GM12878 (cell line): ENCODE results near the gene FBLN7. TPM values are rescaled to one million over a fixed set of nuclear protein-coding genes. Genes with fewer than 3 reads are reported as not detected.

Experiments
- ATAC-seq: fragments of 200-7000 bp; cut with Tn5 transposase; 3 replicates; pipeline ENCODE4 v1.9.1; 2020; ENCODE audit warnings: mild to moderate bottlenecking, moderate library complexity
- BruUV-seq: library from RNA; stranded (reverse); fragments of 400-500 nt; replicated peaks from 2 replicates; lab custom pipeline; 2021; lab: Mats Ljungman, UMichigan
- CTCF ChIA-PET: fragments of 300-600 bp; sonication (Branson Sonifier 250); formaldehyde crosslinking; extraction: SDS; loops from one replicate; lab custom pipeline; 2021; ENCODE audit warnings: inconsistent platforms; lab: Yijun Ruan, JAX
- POLR2A ChIA-PET: fragments of 350-600 bp; formaldehyde crosslinking; extraction: SDS; loops from one replicate; lab custom pipeline; 2021; ENCODE audit warnings: inconsistent platforms; lab: Charles Lee
- RAD21 ChIA-PET: fragments of 300-600 bp; sonication (Branson Sonifier 250); formaldehyde crosslinking; loops from one replicate; lab custom pipeline; 2023; ENCODE audit warnings: antibody characterized with exemption; ENCODE audit not compliant: unreplicated experiment; lab: Charles Lee
- SMC1A ChIA-PET: fragments of 300-600 bp; sonication (Branson Sonifier 250); formaldehyde crosslinking; loops from one replicate; lab custom pipeline; 2023; ENCODE audit not compliant: unreplicated experiment, uncharacterized antibody; lab: Charles Lee
- DNase-seq: peaks from one replicate; pipeline ENCODE4 v3.0.0-alpha.2; 2011; ENCODE audit warnings: low read depth, low spot score
- FAIRE-seq: peaks from 3 replicates; lab custom pipeline; 2011; peaks lifted over from hg19 to GRCh38; lab: Jason Lieb, UNC
- H2AFZ ChIP-seq: 2 replicates; pipeline ENCODE4 v1.6.0; 2011; ENCODE audit warnings: low read depth, low read length, control low read depth; ENCODE audit not compliant: control insufficient read depth
- H3K27ac ChIP-seq: 2 replicates; pipeline ENCODE4 v1.5.1; 2011; ENCODE audit warnings: control low read depth; ENCODE audit not compliant: control insufficient read depth, insufficient read depth
- H3K27me3 ChIP-seq, 2 experiments: replicated peaks in 1 of 2; 2 replicates each; pipeline versions ENCODE4 v1.6.0 to v1.6.1; 2011; ENCODE audit warnings: low read length in 1 of 2; ENCODE audit not compliant: control insufficient read depth in 2 of 2, insufficient read depth in 2 of 2
- H3K36me3 ChIP-seq, 2 experiments: 2 replicates each; pipeline ENCODE4 v1.5.1; 2011; ENCODE audit warnings: low read length in 1 of 2; ENCODE audit not compliant: control insufficient read depth in 2 of 2, insufficient read depth in 2 of 2
- H3K4me1 ChIP-seq: 2 replicates; pipeline ENCODE4 v1.6.1; 2011; ENCODE audit warnings: mild to moderate bottlenecking, low read length, moderate library complexity, mixed read lengths; ENCODE audit not compliant: control insufficient read depth, insufficient read depth
- H3K4me2 ChIP-seq: 2 replicates; pipeline ENCODE4 v1.6.0; 2011; ENCODE audit warnings: control low read depth; ENCODE audit not compliant: control insufficient read depth, insufficient read depth
- H3K4me3 ChIP-seq: fragments of 200-600 bp; sonication (generic); 2 replicates; pipeline ENCODE4 v1.5.1; 2016
- H3K79me2 ChIP-seq: 2 replicates; pipeline ENCODE4 v1.6.0; 2011; ENCODE audit warnings: low read length; ENCODE audit not compliant: control insufficient read depth, insufficient read depth
- H3K9ac ChIP-seq: 2 replicates; pipeline ENCODE4 v1.8.0; 2011; ENCODE audit warnings: low read length, control low read depth, mixed read lengths; ENCODE audit not compliant: control insufficient read depth, insufficient read depth
- H3K9me3 ChIP-seq: replicated peaks from 3 replicates; pipeline ENCODE4 v1.5.1; 2011; ENCODE audit warnings: mild to moderate bottlenecking, low read length; ENCODE audit not compliant: control insufficient read depth, insufficient read depth
- H4K20me1 ChIP-seq: 2 replicates; pipeline ENCODE4 v1.6.0; 2011; ENCODE audit not compliant: control insufficient read depth, insufficient read depth
- ATF2 ChIP-seq: IDR thresholded peaks from 2 replicates; pipeline ENCODE4 v1.6.1; 2012; ENCODE audit warnings: low read length, inconsistent platforms
- CREB1 ChIP-seq: IDR thresholded peaks from 2 replicates; pipeline ENCODE4 v1.6.1; 2012; ENCODE audit warnings: low read depth, mild to moderate bottlenecking, inconsistent platforms
- HDAC2 ChIP-seq: fragments of 200-600 bp; sonication (generic); IDR thresholded peaks from 2 replicates; pipeline ENCODE4 v1.6.1; 2017
- NFYB ChIP-seq: IDR thresholded peaks from 2 replicates; pipeline ENCODE4 v1.6.1; 2011; ENCODE audit warnings: low read depth, mild to moderate bottlenecking, low read length, improper control_type of control experiment, moderate library complexity; ENCODE audit not compliant: insufficient read depth
- POLR2AphosphoS2 ChIP-seq: IDR thresholded peaks from 2 replicates; pipeline ENCODE4 v1.6.1; 2011; ENCODE audit warnings: low read depth, mild to moderate bottlenecking, low read length, improper control_type of control experiment, moderate library complexity
- RB1 ChIP-seq: fragments of 450-650 bp; formaldehyde crosslinking; IDR thresholded peaks from 2 replicates; pipeline ENCODE4 v1.6.1; 2017; ENCODE audit warnings: mild to moderate bottlenecking, borderline replicate concordance
- RELA ChIP-seq: fragments of 450-650 bp; IDR thresholded peaks from 2 replicates; pipeline ENCODE4 v1.8.0; 2014; ENCODE audit warnings: borderline replicate concordance; ENCODE audit not compliant: partially characterized antibody
- ZBTB40 ChIP-seq: fragments of 450-650 bp; IDR thresholded peaks from 2 replicates; pipeline ENCODE4 v1.6.1; 2016; ENCODE audit warnings: mild to moderate bottlenecking, moderate library complexity, borderline replicate concordance
- WGBS: methylation state at CpG from one replicate; pipeline ENCODE4 v1.1.6; 2016; ENCODE audit warnings: low lambda C conversion rate; ENCODE audit not compliant: insufficient replicate concordance, insufficient coverage; ENCODE audit errors: missing lambda C conversion rate; 5-methylcytosine and 5-hydroxymethylcytosine counted together
- in situ Hi-C: fragments of 300-500 bp; cut with MboI; formaldehyde crosslinking; loops from 9 replicates; pipeline ENCODE4 v1.14.3; 2018; ENCODE audit warnings: mixed read lengths
- intact Hi-C: fragments of 100-400 bp; cut with micrococcal nuclease; formaldehyde crosslinking; loops from one replicate; pipeline ENCODE4 v1.14.2; 2022; ENCODE audit not compliant: unreplicated experiment
- polyA plus RNA-seq, 11 experiments: library from polyadenylated mRNA; depleted of rRNA in 4 of 11; unstranded in 6 of 11; stranded (reverse) in 5 of 11; fragments of >200 nt; fragmentation: Nextera tagmentation in 4 of 11; fragmentation: Illumina TruSeq in 1 of 11; extraction: Ambion mirVana in 4 of 11; extraction: Trizol in 1 of 11; gene quantifications; 1 replicate in 1 of 11; 2 replicates in 10 of 11; pipeline versions ENCODE4 v1.2.1 to v1.2.3, GENCODE V29; 2011 to 2016; ENCODE audit warnings: inconsistent platforms in 2 of 11, missing spikeins in 2 of 11, low read depth in 1 of 11
- total RNA-seq, 4 experiments: library from RNA; depleted of rRNA in 3 of 4; stranded (reverse); fragments of >200 nt in 3 of 4; fragmentation: Illumina TruSeq in 1 of 4; extraction: Trizol in 1 of 4; gene quantifications; 2 replicates each; pipeline versions ENCODE4 v1.2.1 to v1.2.3, GENCODE V29; 2013 to 2021

FBLN7 gene
- total and polyA plus RNA-seq, 10 of the 15 experiments (the other 5 are each of a cell fraction or from before 2014, with no cell fraction given) = 0.01 to 0.10 (median 0.01) TPM; not detected in 7

- ATAC-seq = no peak
- no TSS peak for BruUV-seq
- CTCF ChIA-PET = interaction anchor here (1.4 kb wide), 1 partner anchor 27 kb away, joined by 3 read pairs; no protein-coding TSS in a partner anchor
These were observed 37.1 kb downstream of the FBLN7 start for GRCh38 chr2:112175333-112175732.

More at GRCh38 chr2:112175333-112175732, 37.1 kb downstream of the FBLN7 start:
- intact Hi-C loops (no loop called here), in situ Hi-C loops (no loop called here)
- H4K20me1 ChIP-seq = no peaks in the 10 kb centered on the region
- ChIA-PET RAD21 (no interaction called here), POLR2A (no interaction called here), SMC1A (no interaction called here)
- H3K79me2 ChIP-seq = no peaks in the 10 kb centered on the region
- no peak overlapping the region for H3K4me3 ChIP-seq
- H3K9me3 ChIP-seq = no peaks in the 10 kb centered on the region
- H3K36me3 ChIP-seq = no peaks in the 10 kb centered on the region
- no peak overlapping the region for H3K27ac ChIP-seq
- WGBS = 93% methylated on average over 3 of the region's 3 CpGs
- DNase-seq = no peak
- TF ChIP-seq POLR2AphosphoS2 (no peak), NFYB (no peak), RELA (no peak), RB1 (no peak), ATF2 (no peak), HDAC2 (no peak), ZBTB40 (no peak), CREB1 (no peak)
- H2AFZ ChIP-seq = no peak overlapping the region
- FAIRE-seq = no peak
- no peaks in the 10 kb centered on the region for H3K27me3 ChIP-seq
- no peaks in the 10 kb centered on the region for H3K4me1 ChIP-seq
- no peak overlapping the region for H3K4me2 ChIP-seq
- no peak overlapping the region for H3K9ac ChIP-seq
